ENCODE data around the gene CAGE1.

The CAGE1 gene

DNA sequence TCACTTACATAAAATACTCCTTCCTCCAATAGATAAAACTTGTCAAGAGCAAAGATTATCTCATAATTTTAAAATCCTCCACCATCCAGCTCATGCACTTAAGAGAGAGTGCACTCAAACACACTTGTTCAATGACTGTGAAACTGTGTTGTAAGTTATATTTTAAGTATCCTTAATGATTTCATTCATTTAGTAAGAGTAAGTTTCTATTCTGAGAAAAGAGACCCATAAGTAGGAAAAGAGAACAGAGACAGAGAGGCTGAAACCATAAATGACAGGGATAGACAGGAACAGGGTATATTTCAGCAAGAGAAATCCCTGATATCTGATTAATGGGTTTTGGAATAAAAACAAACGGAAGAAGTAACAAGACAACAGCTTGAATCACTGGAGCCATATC, 84.7 kb downstream of the CAGE1 start:
- no peak for DNase-seq

DNA sequence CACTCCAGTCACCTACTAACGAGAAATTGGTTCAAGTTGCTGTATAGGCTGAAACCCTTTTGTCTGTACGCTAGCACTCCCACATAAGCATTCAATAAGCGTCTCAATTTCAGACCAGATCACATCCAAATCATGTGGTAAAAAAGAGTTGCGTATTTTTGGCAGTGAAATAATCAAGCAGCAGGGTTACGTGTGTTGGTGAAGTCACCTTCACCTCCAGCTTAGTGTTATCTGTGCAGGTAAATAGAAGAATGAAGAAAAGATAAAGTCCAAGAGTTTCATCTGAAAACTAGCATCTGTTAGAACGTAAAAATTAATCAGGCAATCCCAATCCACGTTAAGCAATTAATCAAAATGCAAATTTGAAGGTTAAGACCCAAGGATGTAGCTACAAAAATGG, 87.8 kb downstream of the CAGE1 start:
- no peak for DNase-seq

DNA sequence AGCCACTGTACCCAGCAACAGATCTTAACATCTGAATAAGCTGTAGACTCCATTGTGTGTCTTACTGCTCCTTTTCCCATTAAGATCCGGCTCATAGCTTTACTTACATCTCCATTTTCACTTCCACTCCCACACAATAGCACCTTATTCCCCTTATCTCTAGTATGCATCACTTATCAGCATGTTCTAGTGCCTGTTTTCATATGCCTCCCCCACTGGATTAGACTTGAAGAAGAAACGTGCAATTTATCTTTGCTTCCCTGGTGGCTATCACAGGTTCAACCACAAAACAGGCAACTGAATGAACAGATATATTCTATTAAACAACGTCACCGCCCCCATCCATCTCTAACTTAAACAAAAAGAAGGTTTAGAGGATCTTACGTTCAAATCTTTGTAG, 88.6 kb downstream of the CAGE1 start:
- no peak for DNase-seq

DNA sequence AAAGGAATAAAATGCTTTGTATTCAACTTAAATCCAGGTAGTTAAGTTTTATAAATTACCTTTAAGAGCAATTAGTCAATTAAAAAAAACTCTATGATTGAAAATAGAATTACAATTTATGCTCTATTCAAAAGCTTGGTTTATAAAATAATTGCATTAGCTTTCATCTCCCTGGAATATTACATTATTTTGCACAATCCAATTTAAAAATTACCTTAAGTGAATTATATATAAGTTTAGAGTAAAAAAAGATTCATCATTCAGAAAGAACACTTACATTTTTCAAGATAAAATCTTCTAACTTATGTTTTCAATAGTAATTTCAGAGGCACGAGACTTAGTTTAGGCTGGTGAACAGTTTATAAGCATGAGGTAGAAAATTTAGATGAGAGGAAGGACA, 91.4 kb downstream of the CAGE1 start:
- DNase-seq, result no peak

DNA sequence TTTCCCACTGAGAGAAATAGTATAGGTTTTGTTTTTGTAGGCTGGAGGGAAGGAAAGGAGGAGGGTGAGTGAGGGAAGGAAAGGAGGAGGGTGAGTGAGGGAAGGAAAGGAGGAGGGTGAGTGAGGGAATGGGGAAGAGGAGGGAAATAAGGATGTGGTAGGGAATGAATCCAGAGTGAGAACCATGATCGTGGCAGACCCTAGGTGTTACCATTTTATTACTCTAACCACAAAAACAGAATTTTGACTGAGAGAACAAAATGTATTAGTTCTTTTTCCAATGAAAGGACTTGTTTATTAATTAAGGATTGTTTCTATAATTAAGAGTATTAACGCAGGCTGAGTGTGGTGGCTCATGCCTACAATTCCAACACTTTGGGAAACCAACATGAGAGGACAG, 92.9 kb downstream of the CAGE1 start:
- DNase-seq, result no peak

DNA sequence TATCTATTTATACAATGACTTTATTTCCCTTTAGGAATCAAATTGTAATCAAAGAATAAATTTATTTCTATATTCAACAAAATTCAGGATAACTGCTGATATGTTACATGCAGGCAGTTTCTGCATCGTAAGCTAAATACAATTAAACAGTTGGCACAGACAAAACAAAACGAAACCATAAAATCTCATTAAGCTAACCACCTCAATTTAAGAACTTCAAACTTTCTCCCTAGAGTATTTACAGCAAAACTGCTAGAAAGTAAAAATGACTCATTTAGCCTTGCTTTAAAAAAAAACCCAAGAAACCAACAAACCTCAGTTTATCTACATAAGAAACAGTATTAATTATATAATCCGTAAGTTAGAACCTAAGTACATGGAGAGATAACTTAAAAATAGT, 93.6 kb downstream of the CAGE1 start:
- no peak for DNase-seq

DNA sequence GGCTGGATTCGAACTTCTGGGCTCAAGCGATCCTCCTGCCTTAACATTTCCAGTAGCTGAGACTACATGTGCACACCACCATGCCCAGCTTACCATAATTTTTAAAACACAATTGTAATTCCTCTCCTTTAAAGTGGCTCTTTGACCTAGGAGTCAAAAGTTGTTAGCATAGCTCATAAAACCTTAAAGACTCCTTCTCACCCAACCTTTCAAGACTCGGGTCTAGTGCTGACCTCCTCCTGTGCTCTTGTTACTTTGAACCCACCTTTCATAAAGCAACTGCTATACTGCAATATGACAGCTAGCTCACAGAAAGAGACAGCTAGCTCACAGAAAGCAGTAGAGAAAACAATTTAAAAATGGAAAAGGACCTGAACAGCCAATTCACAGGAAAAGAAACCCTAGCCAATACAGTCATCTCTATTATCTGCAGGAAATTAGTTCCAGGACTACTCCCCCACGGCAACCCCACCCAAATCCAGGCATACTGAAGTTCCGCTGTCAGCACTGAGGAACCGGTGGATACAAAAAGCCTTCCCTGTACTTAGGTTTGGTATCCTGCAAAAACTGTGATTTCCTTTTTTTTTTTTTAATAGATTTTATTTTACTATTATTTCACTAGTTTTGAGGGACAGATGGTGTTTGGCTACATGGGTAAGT, 96.8 kb downstream of the CAGE1 start:
- DNase-seq, result no peak

DNA sequence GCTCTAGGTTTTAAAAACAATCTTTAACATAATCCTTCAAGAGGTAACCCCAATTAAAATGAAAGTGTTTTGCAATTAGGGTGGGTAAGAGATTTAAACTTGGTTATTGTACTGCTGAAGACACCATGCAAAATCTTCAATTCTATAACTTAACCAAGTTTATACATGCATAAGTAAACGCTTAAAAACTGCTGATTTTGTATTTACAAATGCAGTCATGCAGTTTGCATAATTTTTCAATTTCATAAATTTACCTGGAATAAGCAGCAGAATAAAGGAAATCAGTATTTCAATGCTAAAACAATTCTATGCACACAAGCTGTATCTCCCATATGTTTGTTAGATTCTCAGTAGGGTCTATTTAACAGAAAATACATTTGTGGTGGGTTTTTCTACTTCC, 99.5 kb downstream of the CAGE1 start:
- no peak for DNase-seq

DNA sequence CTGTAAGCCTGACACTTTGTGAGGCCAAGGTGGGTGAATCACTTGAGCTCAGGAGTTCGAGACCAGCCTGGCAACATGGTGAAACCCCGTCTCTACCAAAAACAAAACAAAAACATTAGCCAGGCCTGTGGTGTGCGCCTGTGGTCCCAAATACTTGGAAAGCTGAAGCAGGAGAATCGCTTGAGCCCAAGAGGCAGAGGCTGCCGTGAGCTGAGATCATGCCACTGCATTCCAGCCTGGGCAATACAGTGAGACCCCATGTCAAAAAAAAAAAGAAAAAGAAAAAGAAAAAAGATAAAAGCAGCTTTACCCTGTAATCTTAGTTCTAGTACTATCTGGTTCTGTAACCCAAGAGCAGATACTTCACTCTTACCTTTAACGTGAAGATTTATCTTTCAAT, 104.1 kb downstream of the CAGE1 start:
- no peak for DNase-seq

DNA sequence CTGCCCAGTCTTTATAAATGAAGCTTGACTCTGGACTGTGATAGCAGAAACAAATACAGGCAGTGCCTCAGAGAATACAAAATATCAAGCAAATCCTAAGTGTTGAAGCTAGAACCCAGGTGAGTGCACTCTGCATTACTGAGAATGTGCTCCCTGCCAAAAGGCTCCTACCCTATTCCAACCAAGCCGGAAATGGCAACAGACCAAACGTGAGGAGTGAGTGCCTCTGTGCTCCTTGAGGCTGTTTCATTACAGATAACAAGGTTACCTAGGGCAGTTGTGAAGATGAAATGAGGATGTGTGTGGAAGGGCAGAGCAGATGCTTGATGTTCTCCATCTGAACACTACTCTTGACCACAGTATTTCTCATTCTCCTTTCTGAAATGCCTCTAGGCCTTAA, 105.9 kb downstream of the CAGE1 start:
- DNase-seq, result no peak

DNA sequence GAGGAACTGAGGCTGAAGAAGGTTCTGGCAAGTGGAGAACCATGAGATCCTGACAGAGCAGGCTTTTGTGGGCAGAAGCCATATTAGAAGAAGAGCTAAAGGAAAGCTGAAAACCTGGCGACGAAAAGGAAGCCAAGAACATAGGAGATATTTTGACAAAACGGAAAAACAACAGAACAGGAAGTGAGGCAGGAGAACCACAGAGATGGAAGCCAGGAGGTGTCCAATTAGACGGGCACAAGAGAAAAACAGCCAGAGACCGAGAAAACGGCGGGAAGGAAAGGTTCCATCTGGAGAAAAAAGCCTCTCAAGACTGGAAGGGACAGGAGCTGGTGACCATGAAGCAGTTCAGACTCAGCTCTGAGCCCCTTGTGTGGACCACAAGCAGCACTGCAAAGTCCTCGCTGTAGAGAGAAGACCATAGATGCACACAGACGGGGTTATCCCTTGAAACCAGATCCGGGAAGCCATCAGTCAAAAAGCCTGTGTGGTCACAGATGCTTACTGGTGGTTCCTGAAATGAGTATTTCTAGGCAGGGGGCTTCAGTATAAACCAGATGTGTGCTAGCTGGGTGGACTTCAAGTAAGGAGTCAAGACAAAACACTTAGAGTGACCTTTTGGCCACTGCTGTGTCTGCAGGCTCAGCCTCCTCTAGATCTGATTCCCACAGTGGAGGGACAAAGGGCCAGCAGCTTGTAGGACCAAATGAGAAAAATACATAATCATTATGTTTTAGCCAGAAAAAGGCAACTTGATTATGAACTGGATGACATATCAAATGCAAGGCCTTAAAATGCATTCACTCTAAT, 107.2 kb downstream of the CAGE1 start:
- no peak for DNase-seq
